Suprapubic skin (tissue), 4 donors: ENCODE measurements around the gene DIAPH1. TPM values are rescaled to one million over a fixed set of nuclear protein-coding genes. Genes with fewer than 3 reads are reported as not detected.

Source experiments
- DNase-seq, 2 donors: peaks; one replicate each; pipeline ENCODE4 v3.0.0-alpha.2; 2019; ENCODE audit warnings: low spot score in 2 of 2
- H3K27ac ChIP-seq: fragments of 200-600 bp; sonication (generic); one replicate; pipeline ENCODE4 v1.5.1; 2019
- H3K27me3 ChIP-seq: fragments of 200-600 bp; sonication (generic); one replicate; pipeline ENCODE4 v1.5.1; 2019
- H3K36me3 ChIP-seq: fragments of 200-600 bp; sonication (generic); one replicate; pipeline ENCODE4 v1.5.1; 2019
- H3K4me1 ChIP-seq: fragments of 200-600 bp; sonication (generic); one replicate; pipeline ENCODE4 v1.5.1; 2019
- H3K4me3 ChIP-seq: fragments of 200-600 bp; sonication (generic); one replicate; pipeline ENCODE4 v1.5.1; 2019; ENCODE audit warnings: mild to moderate bottlenecking
- H3K9me3 ChIP-seq: fragments of 200-600 bp; sonication (generic); one replicate; pipeline ENCODE4 v1.5.1; 2019
- EP300 ChIP-seq: sonication (generic); formaldehyde crosslinking; IDR thresholded peaks from one replicate; pipeline ENCODE4 v1.6.1; 2017; ENCODE audit warnings: antibody characterized with exemption
- POLR2A ChIP-seq, 2 donors: fragments of 450-650 bp; IDR thresholded peaks; one replicate each; pipeline ENCODE4 v1.6.1; 2017; ENCODE audit warnings: antibody characterized with exemption in 2 of 2, mild to moderate bottlenecking in 2 of 2, moderate library complexity in 2 of 2
- POLR2AphosphoS5 ChIP-seq, 3 donors: sonication (generic); formaldehyde crosslinking; IDR thresholded peaks; one replicate each; pipeline ENCODE4 v1.6.1; 2017; ENCODE audit warnings: antibody characterized with exemption in 3 of 3
- WGBS: methylation state at CpG from one replicate; pipeline ENCODE4 v1.1.5; 2018; 5-methylcytosine and 5-hydroxymethylcytosine counted together
- total RNA-seq, 4 donors: library from RNA; depleted of rRNA; stranded (reverse); fragments of >200 nt; gene quantifications; one replicate each; pipeline ENCODE4 v1.1.0, GENCODE V29; 2016
- TF ChIP-seq, protein P1 (sequence below), 2 donors: fragments of 200-600 bp in 1 of 2; fragments of 450-650 bp in 1 of 2; sonication (generic) in 1 of 2; IDR thresholded peaks; one replicate each; pipeline ENCODE4 v1.5.1; 2016 to 2019; ENCODE audit warnings: antibody characterized with exemption in 2 of 2, mild to moderate bottlenecking in 1 of 2, moderate library complexity in 1 of 2

DIAPH1 gene
- total RNA-seq, 4 donors from 2014 or later: 83.0 to 115 (median 95.1) TPM

DNA sequence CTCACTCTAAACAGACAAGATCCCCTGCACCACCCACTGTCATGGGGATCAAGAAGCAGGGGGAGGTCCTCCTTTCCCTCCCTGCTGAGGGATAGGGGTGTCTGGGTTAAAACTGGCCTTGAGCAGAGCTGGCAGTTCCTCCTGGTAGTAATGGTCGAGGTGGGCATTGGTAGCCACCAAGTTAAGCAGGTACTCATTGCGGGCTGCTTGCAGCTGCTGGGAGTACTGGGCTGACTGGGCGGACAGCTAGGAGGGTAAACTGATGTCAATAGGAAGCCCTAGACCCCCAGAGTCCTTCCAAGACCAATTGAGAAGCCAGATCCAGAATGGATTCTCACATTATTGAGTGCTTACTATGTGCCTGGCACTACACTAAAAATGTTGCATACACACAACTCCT is 29.1 kb upstream of the DIAPH1 start:
- Histone ChIP-seq H3K27me3 (no peaks in the 10 kb centered on the region), H3K9me3 (no peaks in the 10 kb centered on the region), H3K4me1 (peaks cover 20% of the 10 kb centered on the region), H3K4me3 (no peak overlapping the region), H3K36me3 (peaks cover 37% of the 10 kb centered on the region), H3K27ac (no peak overlapping the region)
- 40% methylated on average over 1 of the region's 3 CpGs for WGBS
- no peak for DNase-seq
- TF ChIP-seq EP300: no peak
- no peak for TF ChIP-seq POLR2A (IDR thresholded peaks at IDR 0.05)
- TF ChIP-seq, protein P1, sequence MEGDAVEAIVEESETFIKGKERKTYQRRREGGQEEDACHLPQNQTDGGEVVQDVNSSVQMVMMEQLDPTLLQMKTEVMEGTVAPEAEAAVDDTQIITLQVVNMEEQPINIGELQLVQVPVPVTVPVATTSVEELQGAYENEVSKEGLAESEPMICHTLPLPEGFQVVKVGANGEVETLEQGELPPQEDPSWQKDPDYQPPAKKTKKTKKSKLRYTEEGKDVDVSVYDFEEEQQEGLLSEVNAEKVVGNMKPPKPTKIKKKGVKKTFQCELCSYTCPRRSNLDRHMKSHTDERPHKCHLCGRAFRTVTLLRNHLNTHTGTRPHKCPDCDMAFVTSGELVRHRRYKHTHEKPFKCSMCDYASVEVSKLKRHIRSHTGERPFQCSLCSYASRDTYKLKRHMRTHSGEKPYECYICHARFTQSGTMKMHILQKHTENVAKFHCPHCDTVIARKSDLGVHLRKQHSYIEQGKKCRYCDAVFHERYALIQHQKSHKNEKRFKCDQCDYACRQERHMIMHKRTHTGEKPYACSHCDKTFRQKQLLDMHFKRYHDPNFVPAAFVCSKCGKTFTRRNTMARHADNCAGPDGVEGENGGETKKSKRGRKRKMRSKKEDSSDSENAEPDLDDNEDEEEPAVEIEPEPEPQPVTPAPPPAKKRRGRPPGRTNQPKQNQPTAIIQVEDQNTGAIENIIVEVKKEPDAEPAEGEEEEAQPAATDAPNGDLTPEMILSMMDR (IDR thresholded peaks at IDR 0.05): no peak
- no peak for TF ChIP-seq POLR2AphosphoS5 (IDR thresholded peaks at IDR 0.05)

DNA sequence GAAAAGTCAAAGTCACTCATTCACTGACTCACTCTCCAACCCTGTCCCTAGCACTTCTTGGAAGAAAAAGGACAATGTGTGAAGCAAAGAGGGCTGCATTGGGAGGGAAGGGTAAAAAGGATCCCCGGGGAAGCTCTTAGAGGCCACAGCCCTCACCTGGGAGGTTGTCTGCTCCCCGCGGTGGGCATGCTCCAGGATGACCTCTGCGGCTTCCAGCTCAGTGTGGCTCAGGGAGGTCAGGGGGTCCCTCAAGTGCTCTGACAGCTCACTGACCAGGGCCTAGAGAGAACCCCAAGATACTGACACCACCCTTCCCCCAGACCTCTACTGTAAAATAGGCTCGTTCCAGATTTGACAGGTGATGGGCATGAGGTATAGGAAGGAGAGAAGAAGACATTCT is 28.4 kb upstream of the DIAPH1 start:
- peaks cover 20% of the 10 kb centered on the region for H3K4me1 ChIP-seq
- H3K9me3 ChIP-seq: no peaks in the 10 kb centered on the region
- no peak for DNase-seq
- 89% methylated on average over 5 of the region's 5 CpGs for WGBS
- no peak overlapping the region for H3K27ac ChIP-seq
- H3K4me3 ChIP-seq: no peak overlapping the region
- TF ChIP-seq, protein P1 (IDR thresholded peaks at IDR 0.05): no peak
- no peak for TF ChIP-seq POLR2A (IDR thresholded peaks at IDR 0.05)
- no peak for TF ChIP-seq POLR2AphosphoS5 (IDR thresholded peaks at IDR 0.05)
- TF ChIP-seq EP300: no peak
- no peaks in the 10 kb centered on the region for H3K27me3 ChIP-seq
- H3K36me3 ChIP-seq: peaks cover 37% of the 10 kb centered on the region

DNA sequence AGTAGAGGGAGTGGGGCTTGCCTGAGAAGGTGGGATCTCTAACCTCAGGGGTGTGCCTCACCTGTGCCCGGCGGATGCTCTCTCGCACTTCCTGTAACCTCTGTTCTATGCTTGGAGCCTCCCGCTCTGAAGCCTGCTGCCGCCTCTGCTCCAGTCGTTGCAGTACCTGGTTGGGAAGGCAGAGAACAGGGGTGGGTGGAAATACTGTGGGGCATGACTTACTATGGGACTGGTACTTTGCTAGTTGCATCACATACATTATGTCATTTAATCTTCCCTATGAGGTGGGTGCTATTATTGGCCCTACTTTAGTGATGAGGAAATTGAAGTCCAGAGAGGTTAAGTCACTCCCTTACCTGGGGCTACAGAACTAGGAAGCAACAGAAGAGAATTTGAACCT is 27.2 kb upstream of the DIAPH1 start:
- DNase-seq: no peak
- Histone ChIP-seq H3K4me1 (peaks cover 11% of the 10 kb centered on the region), H3K27me3 (no peaks in the 10 kb centered on the region), H3K36me3 (peaks cover 42% of the 10 kb centered on the region), H3K27ac (no peak overlapping the region), H3K9me3 (no peaks in the 10 kb centered on the region), H3K4me3 (no peak overlapping the region)
- 86% methylated on average over 6 of the region's 6 CpGs for WGBS
- no peak for TF ChIP-seq POLR2A (IDR thresholded peaks at IDR 0.05)
- TF ChIP-seq POLR2AphosphoS5 (IDR thresholded peaks at IDR 0.05): no peak
- no peak for TF ChIP-seq EP300
- TF ChIP-seq, protein P1 (IDR thresholded peaks at IDR 0.05): no peak

DNA sequence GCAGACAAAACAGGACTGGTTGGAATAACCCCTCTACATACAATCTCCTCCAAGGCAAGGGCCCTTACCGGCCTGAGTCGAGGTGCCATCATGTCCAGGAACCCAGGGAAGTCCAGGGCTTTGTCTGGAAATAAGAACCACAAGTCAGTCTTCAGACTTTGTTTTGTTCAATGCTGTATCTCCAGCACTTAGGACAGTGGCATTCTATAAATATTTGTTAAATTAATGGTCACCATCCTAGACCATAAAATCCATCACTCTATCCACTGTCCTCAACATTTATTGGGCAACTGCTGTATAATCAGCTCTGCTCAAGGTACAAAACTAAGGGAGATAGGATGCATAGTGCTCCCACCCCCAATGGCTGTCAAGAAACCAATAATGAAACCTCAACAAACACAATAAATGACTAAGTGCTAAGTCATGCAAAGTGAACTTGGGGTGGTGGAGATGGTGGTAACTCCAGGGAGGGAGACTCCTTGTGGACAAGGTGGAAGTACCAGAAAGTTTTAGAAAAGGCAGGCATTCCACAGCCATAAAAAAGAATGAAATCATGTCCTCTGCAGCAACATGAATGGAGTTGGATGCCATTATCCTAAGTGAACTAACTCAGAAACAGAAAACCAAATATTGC is 23.0 kb upstream of the DIAPH1 start:
- H3K27ac ChIP-seq: no peak overlapping the region
- WGBS: 93% methylated on average over 2 of the region's 2 CpGs
- no peaks in the 10 kb centered on the region for H3K9me3 ChIP-seq
- DNase-seq: no peak
- TF ChIP-seq, protein P1 (IDR thresholded peaks at IDR 0.05): no peak
- TF ChIP-seq EP300: no peak
- TF ChIP-seq POLR2A (IDR thresholded peaks at IDR 0.05): no peak
- no peak for TF ChIP-seq POLR2AphosphoS5 (IDR thresholded peaks at IDR 0.05)
- H3K27me3 ChIP-seq: no peaks in the 10 kb centered on the region
- peaks cover 14% of the 10 kb centered on the region for H3K4me1 ChIP-seq
- H3K36me3 ChIP-seq: peaks cover 36% of the 10 kb centered on the region
- H3K4me3 ChIP-seq: no peak overlapping the region

DNA sequence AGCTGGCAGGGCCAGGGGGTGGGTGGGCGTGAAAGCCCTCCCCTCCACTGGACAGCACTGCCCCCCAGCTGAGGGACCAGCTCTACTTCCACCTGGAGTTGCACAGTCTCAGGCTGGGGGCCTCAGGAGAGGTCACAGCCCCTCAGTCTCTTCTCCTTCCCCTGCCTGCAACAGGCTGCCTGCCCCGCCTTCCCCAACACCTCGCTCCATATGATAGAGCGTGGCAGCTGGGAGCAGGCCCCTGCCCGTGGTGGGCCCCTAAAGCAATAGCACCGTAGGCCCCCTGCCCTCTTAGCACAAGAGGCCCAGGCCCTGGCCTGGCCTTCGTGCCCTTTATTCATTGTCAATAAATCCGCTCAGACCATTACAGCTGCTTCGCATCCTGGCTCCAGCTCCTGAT is 21.9 kb upstream of the DIAPH1 start:
- no peak overlapping the region for H3K4me3 ChIP-seq
- no peak overlapping the region for H3K27ac ChIP-seq
- H3K4me1 ChIP-seq: peaks cover 20% of the 10 kb centered on the region
- peaks cover 28% of the 10 kb centered on the region for H3K36me3 ChIP-seq
- TF ChIP-seq, protein P1 (IDR thresholded peaks at IDR 0.05): no peak
- no peak for TF ChIP-seq EP300
- TF ChIP-seq POLR2A (IDR thresholded peaks at IDR 0.05): no peak
- TF ChIP-seq POLR2AphosphoS5 (IDR thresholded peaks at IDR 0.05): no peak
- H3K9me3 ChIP-seq: no peaks in the 10 kb centered on the region
- no peak for DNase-seq
- H3K27me3 ChIP-seq: no peaks in the 10 kb centered on the region
- WGBS: 86% methylated on average over 9 of the region's 9 CpGs
